Esophagus squamous epithelium (tissue), 4 donors: ENCODE measurements around the gene LRRK2.

ENCODE experiments used
- POLR2A ChIP-seq, 4 donors: fragments of 450-650 bp; IDR thresholded peaks; one replicate each; pipeline ENCODE4 v1.6.1; 2017; ENCODE audit warnings: antibody characterized with exemption in 4 of 4, mild to moderate bottlenecking in 4 of 4, moderate library complexity in 3 of 4
- TF ChIP-seq, protein P1 (sequence below), 6 experiments: fragments of 450-650 bp in 4 of 6; fragments of 200-600 bp in 2 of 6; sonication (generic) in 2 of 6; IDR thresholded peaks; one replicate each; pipeline ENCODE4 v1.5.1; 2016 to 2019; ENCODE audit warnings: antibody characterized with exemption in 6 of 6, mild to moderate bottlenecking in 4 of 6, moderate library complexity in 4 of 6

DNA sequence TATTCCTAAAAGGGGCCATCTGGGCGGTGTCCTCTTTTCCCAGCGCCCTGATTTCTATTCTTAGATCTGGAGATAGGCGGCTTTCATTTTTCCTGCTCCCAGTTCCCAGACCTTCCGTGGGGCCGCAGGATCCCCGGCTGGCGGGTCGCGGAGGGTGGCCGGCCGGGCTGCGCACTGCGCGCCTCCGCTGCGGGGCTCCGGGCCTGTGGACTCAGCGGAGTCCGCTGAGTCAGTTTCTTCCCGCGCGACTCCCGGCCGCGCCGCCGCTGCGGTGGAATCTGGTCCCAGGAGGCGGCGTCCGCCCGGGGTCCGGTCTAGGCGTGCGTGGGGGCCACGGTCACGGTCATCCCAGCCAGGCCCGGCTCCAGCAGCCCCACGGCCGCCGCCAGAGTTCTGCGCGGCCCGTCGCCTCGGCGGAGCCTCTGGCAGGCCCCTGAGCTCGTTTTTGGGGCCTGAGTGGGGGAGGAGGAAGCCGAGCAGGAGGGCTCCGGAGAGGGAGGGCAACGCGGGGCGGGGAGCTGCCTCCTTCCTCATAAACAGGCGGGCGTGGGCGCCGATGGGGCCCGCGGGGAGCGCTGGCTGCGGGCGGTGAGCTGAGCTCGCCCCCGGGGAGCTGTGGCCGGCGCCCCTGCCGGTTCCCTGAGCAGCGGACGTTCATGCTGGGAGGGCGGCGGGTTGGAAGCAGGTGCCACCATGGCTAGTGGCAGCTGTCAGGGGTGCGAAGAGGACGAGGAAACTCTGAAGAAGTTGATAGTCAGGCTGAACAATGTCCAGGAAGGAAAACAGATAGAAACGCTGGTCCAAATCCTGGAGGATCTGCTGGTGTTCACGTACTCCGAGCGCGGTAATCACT is at the start of gene LRRK2:
- TF ChIP-seq, protein P1, sequence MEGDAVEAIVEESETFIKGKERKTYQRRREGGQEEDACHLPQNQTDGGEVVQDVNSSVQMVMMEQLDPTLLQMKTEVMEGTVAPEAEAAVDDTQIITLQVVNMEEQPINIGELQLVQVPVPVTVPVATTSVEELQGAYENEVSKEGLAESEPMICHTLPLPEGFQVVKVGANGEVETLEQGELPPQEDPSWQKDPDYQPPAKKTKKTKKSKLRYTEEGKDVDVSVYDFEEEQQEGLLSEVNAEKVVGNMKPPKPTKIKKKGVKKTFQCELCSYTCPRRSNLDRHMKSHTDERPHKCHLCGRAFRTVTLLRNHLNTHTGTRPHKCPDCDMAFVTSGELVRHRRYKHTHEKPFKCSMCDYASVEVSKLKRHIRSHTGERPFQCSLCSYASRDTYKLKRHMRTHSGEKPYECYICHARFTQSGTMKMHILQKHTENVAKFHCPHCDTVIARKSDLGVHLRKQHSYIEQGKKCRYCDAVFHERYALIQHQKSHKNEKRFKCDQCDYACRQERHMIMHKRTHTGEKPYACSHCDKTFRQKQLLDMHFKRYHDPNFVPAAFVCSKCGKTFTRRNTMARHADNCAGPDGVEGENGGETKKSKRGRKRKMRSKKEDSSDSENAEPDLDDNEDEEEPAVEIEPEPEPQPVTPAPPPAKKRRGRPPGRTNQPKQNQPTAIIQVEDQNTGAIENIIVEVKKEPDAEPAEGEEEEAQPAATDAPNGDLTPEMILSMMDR (IDR thresholded peaks at IDR 0.05) = peak in 2 of 6 experiments; percentile 2 to 6
- peak in 2 of 4 donors; percentile 79 to 84 for TF ChIP-seq POLR2A (IDR thresholded peaks at IDR 0.05)
